Neural progenitor cell (in vitro differentiated cells): Measurements from ENCODE around the gene ZNF462. TPM values are rescaled to one million over a fixed set of nuclear protein-coding genes. Genes with fewer than 3 reads are reported as not detected.

Source experiments
- DNase-seq: peaks from one replicate; pipeline ENCODE4 v3.0.0-alpha.2; 2016; ENCODE audit warnings: low spot score
- H2AFZ ChIP-seq: fragments of 200-600 bp; sonication (generic); replicated peaks from 2 replicates; pipeline ENCODE4 v1.6.1; 2016; ENCODE audit warnings: antibody characterized with exemption
- H3F3A ChIP-seq: fragments of 200-600 bp; sonication (generic); 2 replicates; pipeline ENCODE4 v1.6.1; 2016; ENCODE audit warnings: antibody characterized with exemption, low read depth
- H3K27ac ChIP-seq: fragments of 200-600 bp; sonication (generic); 2 replicates; pipeline ENCODE4 v1.5.1; 2016; ENCODE audit warnings: mild to moderate bottlenecking
- H3K27me3 ChIP-seq: fragments of 200-600 bp; sonication (generic); 2 replicates; pipeline ENCODE4 v1.6.1; 2016; ENCODE audit warnings: mild to moderate bottlenecking, moderate library complexity
- H3K36me3 ChIP-seq: fragments of 200-600 bp; sonication (generic); 2 replicates; pipeline ENCODE4 v1.5.1; 2016
- H3K4me1 ChIP-seq: fragments of 200-600 bp; sonication (generic); 2 replicates; pipeline ENCODE4 v1.6.1; 2016; ENCODE audit warnings: mixed run types
- H3K4me2 ChIP-seq: fragments of 200-600 bp; sonication (generic); 2 replicates; pipeline ENCODE4 v1.6.1; 2016
- H3K4me3 ChIP-seq: fragments of 200-600 bp; sonication (generic); 2 replicates; pipeline ENCODE4 v1.5.1; 2016
- H3K79me2 ChIP-seq: fragments of 200-600 bp; sonication (generic); 2 replicates; pipeline ENCODE4 v1.6.1; 2016; ENCODE audit warnings: low read depth
- H3K9ac ChIP-seq: fragments of 200-600 bp; sonication (generic); 2 replicates; pipeline ENCODE4 v1.6.1; 2016
- H3K9me3 ChIP-seq: fragments of 200-600 bp; sonication (generic); 2 replicates; pipeline ENCODE4 v1.5.1; 2016; ENCODE audit warnings: low read depth
- H4K20me1 ChIP-seq: fragments of 200-600 bp; sonication (generic); 2 replicates; pipeline ENCODE4 v1.6.1; 2016; ENCODE audit warnings: low read depth
- H3K27ac Mint-ChIP-seq: 3 replicates; pipeline ENCODE4 v1.8.0; 2021; ENCODE audit warnings: mixed read lengths
- H3K27me3 Mint-ChIP-seq: 2 replicates; pipeline ENCODE4 v1.8.0; 2022; ENCODE audit warnings: low read depth, mild to moderate bottlenecking, inconsistent platforms, moderate library complexity, mixed read lengths; ENCODE audit not compliant: insufficient read depth
- H3K36me3 Mint-ChIP-seq: 3 replicates; pipeline ENCODE4 v1.8.0; 2021; ENCODE audit warnings: mixed read lengths
- H3K4me1 Mint-ChIP-seq: 3 replicates; pipeline ENCODE4 v1.8.0; 2021; ENCODE audit warnings: mixed read lengths
- H3K4me3 Mint-ChIP-seq: 3 replicates; pipeline ENCODE4 v1.8.0; 2021; ENCODE audit warnings: mild to moderate bottlenecking, moderate library complexity, mixed read lengths
- H3K9me3 Mint-ChIP-seq: 3 replicates; pipeline ENCODE4 v1.8.0; 2020; ENCODE audit warnings: mixed read lengths
- CTCF ChIP-seq: fragments of 200-600 bp; sonication (generic); IDR thresholded peaks from 2 replicates; pipeline ENCODE4 v1.5.1; 2017; ENCODE audit warnings: antibody characterized with exemption, mild to moderate bottlenecking
- EZH2 ChIP-seq: fragments of 200-600 bp; sonication (generic); IDR thresholded peaks from 2 replicates; pipeline ENCODE4 v1.6.1; 2017; ENCODE audit warnings: antibody characterized with exemption, mild to moderate bottlenecking, moderate library complexity
- EZH2phosphoT487 ChIP-seq: fragments of 200-600 bp; sonication (generic); IDR thresholded peaks from 2 replicates; pipeline ENCODE4 v1.6.1; 2017; ENCODE audit warnings: antibody characterized with exemption
- total RNA-seq: library from RNA; depleted of rRNA; stranded (reverse); fragments of >200 nt; gene quantifications from 2 replicates; pipeline ENCODE4 v1.2.3, GENCODE V29; 2015; ENCODE audit warnings: low replicate concordance

ZNF462 gene
- total RNA-seq, 1 donor from 2014 or later = 81.8 TPM

GRCh38 chr9:106872641-106873040 lies 9.7 kb downstream of the ZNF462 start:
- DNase-seq = no peak
- no peak overlapping the region for H3K4me3 ChIP-seq
- H3K79me2 ChIP-seq = peaks cover 100% of the 10 kb centered on the region
- H3K9ac ChIP-seq = no peak overlapping the region
- no peaks in the 10 kb centered on the region for H3K9me3 ChIP-seq
- peaks cover 32% of the 10 kb centered on the region for H3F3A ChIP-seq
- H3K27me3 ChIP-seq = no peaks in the 10 kb centered on the region
- peaks cover 83% of the 10 kb centered on the region for H3K36me3 Mint-ChIP-seq
- no peak overlapping the region for H3K4me3 Mint-ChIP-seq
- H3K4me1 Mint-ChIP-seq = no peaks in the 10 kb centered on the region
- no peak overlapping the region for H3K27ac Mint-ChIP-seq
- no peaks in the 10 kb centered on the region for H3K27me3 Mint-ChIP-seq
- peaks cover 5% of the 10 kb centered on the region for H3K36me3 ChIP-seq
- no peak overlapping the region for H3K27ac ChIP-seq
- H3K9me3 Mint-ChIP-seq = peaks cover 52% of the 10 kb centered on the region
- H2AFZ ChIP-seq = no peak overlapping the region
- peaks cover 76% of the 10 kb centered on the region for H3K4me1 ChIP-seq
- peaks cover 100% of the 10 kb centered on the region for H4K20me1 ChIP-seq
- no peak overlapping the region for H3K4me2 ChIP-seq
- TF ChIP-seq CTCF = no peak
- TF ChIP-seq EZH2phosphoT487 = no peak
- TF ChIP-seq EZH2 = no peak

- Histone ChIP-seq H3F3A (peaks cover 43% of the 10 kb centered on the region), H3K4me3 (no peak overlapping the region), H3K4me2 (no peak overlapping the region), H3K27me3 (no peaks in the 10 kb centered on the region), H3K9ac (no peak overlapping the region), H4K20me1 (peaks cover 100% of the 10 kb centered on the region), H3K9me3 (no peaks in the 10 kb centered on the region), H3K36me3 (no peaks in the 10 kb centered on the region), H2AFZ (no peak overlapping the region), H3K4me1 (peaks cover 76% of the 10 kb centered on the region), H3K27ac (peak overlapping the region; percentile 54), H3K79me2 (peaks cover 100% of the 10 kb centered on the region)
- Mint-ChIP-seq H3K36me3 (peaks cover 83% of the 10 kb centered on the region), H3K27ac (no peak overlapping the region), H3K4me1 (peaks cover 4% of the 10 kb centered on the region), H3K9me3 (peaks cover 47% of the 10 kb centered on the region), H3K27me3 (no peaks in the 10 kb centered on the region), H3K4me3 (no peak overlapping the region)
- TF ChIP-seq EZH2phosphoT487 (no peak), CTCF (no peak), EZH2 (no peak)
- DNase-seq = no peak
Observed at GRCh38 chr9:106874031-106874430, 11.1 kb downstream of the ZNF462 start.

- Histone ChIP-seq H3K9ac (no peak overlapping the region), H3K79me2 (peaks cover 100% of the 10 kb centered on the region), H3K4me1 (peaks cover 76% of the 10 kb centered on the region), H3F3A (peaks cover 45% of the 10 kb centered on the region), H3K4me2 (no peak overlapping the region), H3K27me3 (no peaks in the 10 kb centered on the region), H2AFZ (no peak overlapping the region), H3K27ac (peak overlapping the region; percentile 54), H3K4me3 (no peak overlapping the region), H3K9me3 (no peaks in the 10 kb centered on the region), H4K20me1 (peaks cover 100% of the 10 kb centered on the region), H3K36me3 (no peaks in the 10 kb centered on the region)
- H3K27me3 Mint-ChIP-seq = no peaks in the 10 kb centered on the region
- peaks cover 81% of the 10 kb centered on the region for H3K36me3 Mint-ChIP-seq
- DNase-seq = no peak
- no peak overlapping the region for H3K4me3 Mint-ChIP-seq
- no peak for TF ChIP-seq EZH2
- TF ChIP-seq CTCF = no peak
- TF ChIP-seq EZH2phosphoT487 = no peak
- peaks cover 7% of the 10 kb centered on the region for H3K4me1 Mint-ChIP-seq
- no peak overlapping the region for H3K27ac Mint-ChIP-seq
- H3K9me3 Mint-ChIP-seq = peaks cover 49% of the 10 kb centered on the region
Observed at GRCh38 chr9:106874652-106875051, 11.7 kb downstream of the ZNF462 start.
